Activated CD4-positive, alpha-beta T cell treated with anti-CD3 and anti-CD28 coated beads, Interleukin-2, amount 10 ng/mL, durations not matched to agents 7 days and 5 days (primary cell): ENCODE data around the gene HDAC10. TPM values are rescaled to one million over a fixed set of nuclear protein-coding genes. Genes with fewer than 3 reads are reported as not detected.
A peak's percentile ranks its signal among the peaks of the same experiment; 100 is the strongest.

Experiments
- CTCF ChIA-PET: fragments of 350-600 bp; sonication (Branson Sonifier 250); formaldehyde crosslinking; loops from one replicate; lab custom pipeline; 2021; ENCODE audit warnings: antibody characterized with exemption; lab: Charles Lee
- POLR2A ChIA-PET: fragments of 350-600 bp; sonication (Branson Sonifier 250); formaldehyde crosslinking; loops from one replicate; lab custom pipeline; 2021; ENCODE audit warnings: antibody characterized with exemption; lab: Charles Lee
- DNase-seq: peaks from one replicate; pipeline ENCODE4 v3.0.0-alpha.2; 2020
- H3K27ac Mint-ChIP-seq: one replicate; pipeline ENCODE4 v1.8.0; 2021; ENCODE audit warnings: mild to moderate bottlenecking, moderate library complexity, mixed read lengths
- H3K27me3 Mint-ChIP-seq: one replicate; pipeline ENCODE4 v1.8.0; 2021; ENCODE audit warnings: mixed read lengths
- H3K36me3 Mint-ChIP-seq: one replicate; pipeline ENCODE4 v1.8.0; 2021; ENCODE audit warnings: low read depth, mixed read lengths
- H3K4me1 Mint-ChIP-seq: one replicate; pipeline ENCODE4 v1.8.0; 2021; ENCODE audit warnings: mixed read lengths
- H3K4me3 Mint-ChIP-seq: one replicate; pipeline ENCODE4 v1.8.0; 2021; ENCODE audit warnings: mild to moderate bottlenecking, moderate library complexity, mixed read lengths
- H3K9me3 Mint-ChIP-seq: one replicate; pipeline ENCODE4 v1.8.0; 2021; ENCODE audit warnings: mixed read lengths
- total RNA-seq, 2 experiments: library from RNA; stranded (reverse); gene quantifications; one replicate each; pipeline ENCODE4 v1.2.3, GENCODE V29; 2021

HDAC10 gene
- total RNA-seq, 2 experiments from 2014 or later: 68.3 to 93.6 TPM

GRCh38 chr22:50264104-50264745 is 13.2 kb upstream of the HDAC10 start:
- CTCF ChIA-PET: interaction anchor here (1.5 to 5.0 kb wide), 3 partner anchors 10 to 262 kb away, joined by 4 to 25 read pairs (median 5); partner anchors contain the start of gene SCO2
- H3K27me3 Mint-ChIP-seq: peaks cover 16% of the 10 kb centered on the region
- no peak for DNase-seq
- no peak overlapping the region for H3K4me3 Mint-ChIP-seq
- H3K4me1 Mint-ChIP-seq: peaks cover 11% of the 10 kb centered on the region
- POLR2A ChIA-PET: no interaction called here
- no peaks in the 10 kb centered on the region for H3K9me3 Mint-ChIP-seq
- H3K36me3 Mint-ChIP-seq: no peaks in the 10 kb centered on the region
- H3K27ac Mint-ChIP-seq: no peak overlapping the region

GRCh38 chr22:50262973-50263617 is 12.0 kb upstream of the HDAC10 start:
- ChIA-PET POLR2A (no interaction called here), CTCF (interaction anchor here (1.2 to 5.0 kb wide), 4 partner anchors 10 to 235 kb away, joined by 4 to 25 read pairs (median 5); partner anchors contain the start of gene HDAC10)
- H3K27me3 Mint-ChIP-seq: peaks cover 15% of the 10 kb centered on the region

GRCh38 chr22:50262460-50262911 is 11.4 kb upstream of the HDAC10 start:
- H3K9me3 Mint-ChIP-seq: no peaks in the 10 kb centered on the region
- H3K27ac Mint-ChIP-seq: no peak overlapping the region
- H3K27me3 Mint-ChIP-seq: peaks cover 15% of the 10 kb centered on the region
- H3K4me3 Mint-ChIP-seq: peak overlapping the region; percentile 45
- peaks cover 6% of the 10 kb centered on the region for H3K4me1 Mint-ChIP-seq
- H3K36me3 Mint-ChIP-seq: no peaks in the 10 kb centered on the region
- no peak for DNase-seq
- CTCF ChIA-PET: interaction anchor here (1.2 to 5.0 kb wide), 4 partner anchors 10 to 235 kb away, joined by 4 to 25 read pairs (median 5); partner anchors contain the start of gene HDAC10
- POLR2A ChIA-PET: no interaction called here

More at GRCh38 chr22:50262973-50263617, 12.0 kb upstream of the HDAC10 start:
- DNase-seq: no peak
- Mint-ChIP-seq H3K27ac (no peak overlapping the region), H3K4me3 (no peak overlapping the region), H3K9me3 (no peaks in the 10 kb centered on the region), H3K36me3 (no peaks in the 10 kb centered on the region), H3K4me1 (peaks cover 8% of the 10 kb centered on the region)

- no peak for DNase-seq
- Mint-ChIP-seq H3K9me3 (no peaks in the 10 kb centered on the region), H3K36me3 (no peaks in the 10 kb centered on the region), H3K27ac (no peak within 1 kb of the TSS), H3K4me1 (peaks cover 6% of the 10 kb centered on the region), H3K27me3 (peaks cover 15% of the 10 kb centered on the region), H3K4me3 (peak within 1 kb of the TSS; percentile 45)
- ChIA-PET POLR2A (no interaction called here), CTCF (interaction anchor here (1.2 to 5.0 kb wide), 4 partner anchors 9 to 80 kb away, joined by 4 to 25 read pairs (median 6); partner anchors contain the start of gene HDAC10)
Observed at GRCh38 chr22:50261615-50262459, 10.8 kb upstream of the HDAC10 start, which contains the start of gene MAPK12. Gene MAPK12 (minus strand): TSS chr22:50261683. CDS start chr22:50261509, 174 bp downstream.

- ChIA-PET POLR2A (no interaction called here), CTCF (interaction anchor here (0.6 to 5.0 kb wide), 3 partner anchors 13 to 81 kb away, joined by 3 to 25 read pairs (median 5); no protein-coding TSS in a partner anchor)
- H3K27me3 Mint-ChIP-seq: peaks cover 15% of the 10 kb centered on the region
- H3K36me3 Mint-ChIP-seq: no peaks in the 10 kb centered on the region
- no peaks in the 10 kb centered on the region for H3K9me3 Mint-ChIP-seq
- H3K4me1 Mint-ChIP-seq: peaks cover 6% of the 10 kb centered on the region
- no peak overlapping the region for H3K4me3 Mint-ChIP-seq
- peak; percentile 29 for DNase-seq
- no peak overlapping the region for H3K27ac Mint-ChIP-seq
Observed at GRCh38 chr22:50260801-50261614, 9.9 kb upstream of the HDAC10 start.

GRCh38 chr22:50260434-50260800 is 9.4 kb upstream of the HDAC10 start:
- ChIA-PET CTCF (interaction anchor here (0.6 to 1.2 kb wide), 2 partner anchors 48 to 82 kb away, joined by 3 to 5 read pairs; no protein-coding TSS in a partner anchor), POLR2A (no interaction called here)
- Mint-ChIP-seq H3K9me3 (no peaks in the 10 kb centered on the region), H3K36me3 (no peaks in the 10 kb centered on the region), H3K27ac (no peak overlapping the region), H3K4me3 (no peak overlapping the region), H3K4me1 (peaks cover 6% of the 10 kb centered on the region), H3K27me3 (peaks cover 15% of the 10 kb centered on the region)
- no peak for DNase-seq

- Mint-ChIP-seq H3K9me3 (no peaks in the 10 kb centered on the region), H3K4me1 (peaks cover 6% of the 10 kb centered on the region), H3K36me3 (no peaks in the 10 kb centered on the region), H3K27ac (peak overlapping the region; percentile 13), H3K4me3 (no peak overlapping the region), H3K27me3 (peaks cover 15% of the 10 kb centered on the region)
- POLR2A ChIA-PET: no interaction called here
- no peak for DNase-seq
- CTCF ChIA-PET: interaction anchor here (1.6 kb wide), 1 partner anchor 8 kb away, joined by 4 read pairs; the partner anchor contains the start of gene HDAC10
Observed at GRCh38 chr22:50259302-50259701, 8.2 kb upstream of the HDAC10 start.

GRCh38 chr22:50258361-50259292 is 7.6 kb upstream of the HDAC10 start:
- POLR2A ChIA-PET: no interaction called here
- CTCF ChIA-PET: interaction anchor here (0.8 to 1.6 kb wide), 2 partner anchors 8 to 18 kb away, joined by 4 to 6 read pairs; partner anchors contain the start of gene HDAC10
- H3K4me3 Mint-ChIP-seq: no peak overlapping the region
- no peak for DNase-seq
- no peaks in the 10 kb centered on the region for H3K36me3 Mint-ChIP-seq
- peak overlapping the region; percentile 13 for H3K27ac Mint-ChIP-seq
- H3K27me3 Mint-ChIP-seq: peaks cover 15% of the 10 kb centered on the region
- H3K4me1 Mint-ChIP-seq: peaks cover 6% of the 10 kb centered on the region
- no peaks in the 10 kb centered on the region for H3K9me3 Mint-ChIP-seq

- H3K9me3 Mint-ChIP-seq: no peaks in the 10 kb centered on the region
- POLR2A ChIA-PET: no interaction called here
- CTCF ChIA-PET: interaction anchor here (0.8 kb wide), 1 partner anchor 19 kb away, joined by 6 read pairs; no protein-coding TSS in a partner anchor
Observed at GRCh38 chr22:50257451-50258360, 6.6 kb upstream of the HDAC10 start.

GRCh38 chr22:50257041-50257440 is 6.0 kb upstream of the HDAC10 start:
- H3K36me3 Mint-ChIP-seq: no peaks in the 10 kb centered on the region
- H3K27ac Mint-ChIP-seq: no peak overlapping the region
- ChIA-PET POLR2A (no interaction called here), CTCF (no interaction called here)
- peaks cover 2% of the 10 kb centered on the region for H3K4me1 Mint-ChIP-seq
- peaks cover 7% of the 10 kb centered on the region for H3K27me3 Mint-ChIP-seq
- no peaks in the 10 kb centered on the region for H3K9me3 Mint-ChIP-seq
- DNase-seq: no peak
- H3K4me3 Mint-ChIP-seq: no peak overlapping the region

More at GRCh38 chr22:50257451-50258360, 6.6 kb upstream of the HDAC10 start:
- no peak overlapping the region for H3K27ac Mint-ChIP-seq
- H3K4me1 Mint-ChIP-seq: peaks cover 6% of the 10 kb centered on the region
- H3K36me3 Mint-ChIP-seq: no peaks in the 10 kb centered on the region
- H3K27me3 Mint-ChIP-seq: peaks cover 11% of the 10 kb centered on the region
- no peak overlapping the region for H3K4me3 Mint-ChIP-seq
- DNase-seq: no peak
